UCSD-AML1 (cell line): Measurements from ENCODE around the gene PCDHGA8.
A peak's percentile ranks its signal among the peaks of the same experiment; 100 is the strongest.
"Not testable (repeated sequence)": the region's sequence is repeated elsewhere in the genome, so short reads cannot be mapped to it uniquely, and the experiment has no call there.

Experiments
- DNase-seq: peaks from one replicate; lab custom pipeline; 2025; ENCODE audit not compliant: unreplicated experiment; lab: John Stamatoyannopoulos, UW

Gene PCDHGA8

DNA sequence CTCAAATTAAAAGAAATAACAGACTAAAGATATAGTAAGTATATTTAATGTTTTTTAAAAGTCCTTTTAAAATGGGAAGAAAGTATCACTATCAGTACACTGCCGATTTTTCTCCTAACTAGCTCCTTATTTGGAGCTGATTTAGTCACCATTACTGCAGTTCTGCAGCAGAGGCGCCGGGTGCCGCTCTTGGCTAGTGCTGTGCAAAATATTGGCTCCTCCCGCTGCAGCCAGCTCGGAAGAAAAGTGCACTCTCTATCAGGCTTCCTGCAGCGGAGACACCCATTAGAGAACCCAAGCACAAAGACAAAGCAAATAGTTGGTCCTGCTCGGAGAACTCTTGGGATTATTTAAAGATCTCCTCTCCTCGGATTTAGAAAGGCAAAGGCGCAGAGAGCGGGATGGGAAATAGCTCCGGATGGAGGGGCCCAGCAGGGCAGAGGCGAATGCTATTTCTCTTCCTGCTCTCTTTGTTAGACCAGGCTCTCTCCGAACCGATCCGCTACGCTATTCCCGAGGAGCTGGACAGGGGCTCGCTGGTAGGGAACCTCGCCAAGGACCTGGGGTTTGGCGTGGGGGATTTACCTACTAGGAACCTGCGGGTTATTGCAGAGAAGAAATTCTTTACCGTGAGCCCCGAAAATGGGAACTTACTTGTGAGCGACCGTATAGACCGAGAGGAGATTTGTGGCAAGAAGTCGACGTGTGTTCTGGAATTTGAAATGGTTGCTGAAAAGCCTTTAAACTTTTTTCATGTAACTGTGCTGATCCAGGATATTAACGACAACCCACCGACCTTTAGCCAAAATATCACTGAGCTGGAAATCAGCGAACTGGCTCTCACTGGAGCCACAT lies 22.2 kb upstream of the PCDHGA8 start, which contains the start of gene PCDHGB3:
PCDHGB3 (plus strand) TSS at position 249 of the 855 bp plus-strand sequence; CDS start at position 402, 153 bp downstream.
- DNase-seq = peak; percentile 30

DNA sequence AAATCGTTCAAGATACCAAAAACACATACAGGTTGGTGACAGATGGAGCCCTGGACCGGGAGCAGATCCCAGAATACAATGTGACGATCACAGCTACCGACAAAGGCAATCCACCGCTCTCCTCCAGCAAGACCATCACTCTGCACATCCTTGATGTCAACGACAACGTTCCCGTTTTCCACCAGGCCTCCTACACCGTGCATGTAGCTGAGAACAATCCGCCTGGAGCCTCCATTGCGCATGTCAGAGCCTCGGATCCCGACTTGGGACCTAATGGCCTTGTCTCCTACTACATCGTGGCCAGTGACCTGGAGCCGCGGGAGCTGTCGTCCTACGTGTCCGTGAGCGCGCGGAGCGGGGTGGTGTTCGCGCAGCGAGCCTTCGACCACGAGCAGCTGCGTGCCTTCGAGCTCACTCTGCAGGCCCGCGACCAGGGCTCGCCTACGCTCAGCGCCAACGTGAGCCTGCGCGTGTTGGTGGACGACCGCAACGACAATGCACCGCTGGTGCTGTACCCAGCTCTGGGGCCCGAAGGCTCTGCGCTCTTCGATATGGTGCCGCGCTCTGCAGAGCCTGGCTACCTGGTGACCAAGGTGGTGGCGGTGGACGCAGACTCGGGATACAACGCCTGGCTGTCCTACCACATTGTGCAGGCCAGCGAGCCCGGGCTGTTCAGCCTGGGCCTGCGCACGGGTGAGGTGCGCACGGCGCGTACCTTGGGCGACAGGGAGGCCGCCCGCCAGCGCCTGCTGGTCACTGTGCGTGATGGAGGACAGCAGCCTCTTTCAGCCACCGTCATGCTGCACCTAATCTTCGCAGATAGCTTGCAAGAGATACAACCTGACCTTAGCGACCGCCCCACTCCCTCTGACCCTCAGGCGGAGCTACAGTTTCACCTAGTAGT lies 20.6 kb upstream of the PCDHGA8 start:
- DNase-seq = no peak

DNA sequence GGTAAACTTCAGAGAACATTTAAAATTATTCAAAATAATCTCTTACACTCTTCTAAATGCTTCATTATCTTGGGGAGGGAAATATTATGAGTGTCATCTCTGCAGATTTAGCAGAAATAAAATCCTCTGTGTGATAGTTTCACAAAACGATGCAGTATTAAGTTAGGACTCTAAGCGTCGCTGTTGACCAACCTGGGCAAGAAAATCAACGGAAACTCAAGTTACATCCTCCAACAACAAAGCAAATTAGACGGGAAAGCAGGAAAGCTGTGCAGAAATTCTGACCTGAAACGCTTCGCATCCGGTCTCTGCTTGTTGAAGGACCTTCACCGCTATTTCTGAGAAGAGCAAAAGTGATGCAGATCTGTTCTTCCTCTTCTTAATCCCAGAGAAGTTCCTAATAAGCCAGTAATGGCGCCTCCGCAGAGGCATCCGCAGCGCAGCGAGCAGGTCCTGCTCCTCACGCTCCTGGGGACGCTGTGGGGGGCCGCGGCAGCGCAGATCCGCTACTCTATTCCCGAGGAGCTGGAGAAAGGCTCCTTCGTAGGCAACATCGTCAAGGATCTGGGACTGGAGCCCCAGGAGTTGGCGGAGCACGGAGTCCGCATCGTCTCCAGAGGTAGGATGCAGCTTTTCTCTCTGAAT lies 18.6 kb upstream of the PCDHGA8 start, which contains the start of gene PCDHGA6:
PCDHGA6 (plus strand) TSS at position 219 of the 645 bp plus-strand sequence; CDS start at position 412, 193 bp downstream.
- no peak for DNase-seq

DNA sequence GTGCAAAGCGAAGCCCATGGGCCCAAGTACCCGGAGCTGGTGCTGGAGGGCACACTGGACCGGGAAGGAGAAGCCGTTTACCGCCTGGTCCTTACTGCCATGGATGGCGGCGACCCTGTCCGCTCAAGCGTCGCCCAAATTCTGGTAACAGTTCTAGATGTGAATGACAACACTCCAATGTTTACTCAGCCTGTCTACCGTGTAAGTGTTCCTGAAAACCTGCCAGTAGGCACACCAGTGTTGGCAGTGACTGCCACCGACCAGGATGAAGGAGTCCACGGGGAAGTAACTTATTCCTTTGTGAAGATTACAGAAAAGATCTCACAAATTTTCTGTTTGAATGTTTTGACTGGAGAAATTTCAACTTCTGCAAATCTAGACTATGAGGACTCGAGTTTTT lies 17.8 kb upstream of the PCDHGA8 start:
- DNase-seq = no peak

DNA sequence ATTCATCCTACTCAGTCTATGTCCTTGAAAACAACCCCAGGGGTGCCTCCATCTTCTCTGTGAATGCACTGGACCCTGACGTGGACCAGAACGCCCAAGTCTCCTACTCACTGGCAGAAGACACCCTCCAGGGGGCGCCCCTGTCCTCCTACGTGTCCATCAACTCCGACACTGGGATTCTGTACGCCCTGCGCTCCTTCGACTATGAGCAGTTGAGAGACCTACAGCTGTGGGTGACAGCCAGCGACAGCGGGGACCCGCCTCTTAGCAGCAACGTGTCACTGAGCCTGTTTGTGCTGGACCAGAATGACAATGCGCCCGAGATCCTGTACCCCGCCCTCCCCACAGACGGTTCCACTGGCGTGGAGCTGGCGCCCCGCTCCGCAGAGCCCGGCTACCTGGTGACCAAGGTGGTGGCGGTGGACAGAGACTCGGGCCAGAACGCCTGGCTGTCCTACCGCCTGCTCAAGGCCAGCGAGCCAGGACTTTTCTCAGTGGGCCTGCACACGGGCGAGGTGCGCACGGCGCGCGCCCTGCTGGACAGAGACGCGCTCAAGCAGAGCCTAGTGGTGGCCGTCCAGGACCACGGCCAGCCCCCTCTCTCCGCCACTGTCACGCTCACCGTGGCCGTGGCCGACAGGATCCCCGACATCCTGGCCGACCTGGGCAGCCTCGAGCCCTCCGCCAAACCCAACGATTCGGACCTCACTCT lies 16.8 kb upstream of the PCDHGA8 start:
- not testable (repeated sequence) for DNase-seq

DNA sequence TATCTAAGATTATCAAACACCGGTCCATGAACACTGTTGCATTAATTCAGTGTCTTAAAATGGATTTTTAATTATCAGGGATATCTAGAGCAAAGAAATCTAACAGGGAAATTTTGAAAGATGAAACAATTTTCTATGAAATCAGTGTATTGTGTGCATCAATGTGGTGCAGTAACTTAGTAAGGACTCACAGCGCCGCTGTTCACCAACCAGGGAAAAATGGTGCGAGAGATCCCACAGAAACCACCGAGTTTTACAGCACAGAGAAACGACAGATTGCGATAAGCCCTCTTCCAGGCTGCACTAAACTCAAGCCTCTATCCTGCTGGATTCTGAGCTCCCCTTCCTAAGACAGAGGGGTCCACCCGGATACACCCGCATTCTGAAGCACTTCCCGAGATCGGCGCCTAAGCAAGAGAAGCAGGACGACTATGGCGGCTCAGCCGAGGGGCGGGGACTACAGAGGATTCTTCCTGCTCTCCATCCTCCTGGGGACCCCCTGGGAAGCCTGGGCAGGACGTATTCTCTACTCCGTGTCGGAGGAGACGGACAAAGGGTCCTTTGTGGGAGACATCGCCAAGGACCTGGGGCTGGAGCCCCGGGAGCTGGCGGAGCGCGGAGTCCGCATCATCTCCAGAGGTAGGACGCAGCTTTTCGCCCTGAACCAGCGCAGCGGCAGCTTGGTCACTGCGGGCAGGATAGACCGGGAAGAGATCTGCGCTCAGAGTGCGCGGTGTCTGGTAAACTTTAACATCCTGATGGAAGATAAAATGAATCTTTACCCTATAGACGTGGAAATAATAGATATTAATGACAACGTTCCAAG lies 9.8 kb upstream of the PCDHGA8 start, which contains the start of gene PCDHGA7:
PCDHGA7 (plus strand) TSS at position 274 of the 826 bp plus-strand sequence; CDS start at position 432, 158 bp downstream.
- DNase-seq = no peak

DNA sequence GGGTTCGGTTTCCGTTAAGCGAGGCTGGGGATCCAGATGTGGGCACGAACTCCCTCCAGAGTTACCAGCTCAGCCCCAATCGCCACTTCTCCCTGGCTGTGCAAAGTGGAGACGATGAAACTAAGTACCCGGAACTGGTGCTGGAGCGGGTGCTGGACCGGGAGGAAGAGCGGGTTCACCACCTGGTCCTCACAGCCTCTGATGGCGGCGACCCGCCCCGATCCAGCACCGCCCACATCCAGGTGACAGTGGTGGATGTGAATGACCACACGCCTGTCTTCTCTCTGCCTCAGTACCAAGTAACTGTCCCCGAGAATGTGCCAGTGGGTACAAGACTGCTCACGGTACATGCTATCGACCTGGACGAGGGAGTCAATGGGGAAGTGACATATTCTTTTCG lies 9.1 kb upstream of the PCDHGA8 start:
- no peak for DNase-seq

DNA sequence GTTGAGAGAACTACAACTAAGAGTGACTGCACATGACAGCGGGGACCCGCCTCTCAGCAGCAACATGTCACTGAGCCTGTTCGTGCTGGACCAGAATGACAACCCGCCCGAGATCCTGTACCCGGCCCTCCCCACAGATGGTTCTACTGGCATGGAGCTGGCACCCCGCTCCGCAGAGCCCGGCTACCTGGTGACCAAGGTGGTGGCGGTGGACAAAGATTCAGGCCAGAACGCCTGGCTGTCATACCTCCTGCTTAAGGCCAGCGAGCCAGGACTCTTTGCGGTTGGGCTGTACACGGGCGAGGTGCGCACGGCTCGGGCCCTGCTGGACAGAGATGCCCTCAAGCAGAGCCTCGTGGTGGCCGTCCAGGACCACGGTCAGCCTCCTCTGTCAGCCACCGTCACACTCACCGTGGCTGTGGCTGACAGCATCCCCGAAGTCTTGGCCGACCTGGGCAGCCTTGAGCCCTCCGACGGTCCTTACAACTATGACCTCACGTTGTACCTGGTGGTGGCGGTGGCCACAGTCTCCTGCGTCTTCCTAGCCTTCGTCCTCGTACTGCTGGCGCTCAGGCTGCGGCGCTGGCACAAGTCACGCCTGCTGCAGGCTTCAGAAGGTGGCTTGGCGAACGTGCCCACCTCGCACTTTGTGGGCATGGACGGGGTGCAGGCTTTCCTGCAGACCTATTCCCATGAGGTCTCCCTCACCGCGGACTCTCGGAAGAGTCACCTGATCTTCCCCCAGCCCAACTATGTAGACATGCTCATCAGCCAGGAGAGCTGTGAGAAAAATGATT lies 7.8 kb upstream of the PCDHGA8 start:
- DNase-seq = no peak

DNA sequence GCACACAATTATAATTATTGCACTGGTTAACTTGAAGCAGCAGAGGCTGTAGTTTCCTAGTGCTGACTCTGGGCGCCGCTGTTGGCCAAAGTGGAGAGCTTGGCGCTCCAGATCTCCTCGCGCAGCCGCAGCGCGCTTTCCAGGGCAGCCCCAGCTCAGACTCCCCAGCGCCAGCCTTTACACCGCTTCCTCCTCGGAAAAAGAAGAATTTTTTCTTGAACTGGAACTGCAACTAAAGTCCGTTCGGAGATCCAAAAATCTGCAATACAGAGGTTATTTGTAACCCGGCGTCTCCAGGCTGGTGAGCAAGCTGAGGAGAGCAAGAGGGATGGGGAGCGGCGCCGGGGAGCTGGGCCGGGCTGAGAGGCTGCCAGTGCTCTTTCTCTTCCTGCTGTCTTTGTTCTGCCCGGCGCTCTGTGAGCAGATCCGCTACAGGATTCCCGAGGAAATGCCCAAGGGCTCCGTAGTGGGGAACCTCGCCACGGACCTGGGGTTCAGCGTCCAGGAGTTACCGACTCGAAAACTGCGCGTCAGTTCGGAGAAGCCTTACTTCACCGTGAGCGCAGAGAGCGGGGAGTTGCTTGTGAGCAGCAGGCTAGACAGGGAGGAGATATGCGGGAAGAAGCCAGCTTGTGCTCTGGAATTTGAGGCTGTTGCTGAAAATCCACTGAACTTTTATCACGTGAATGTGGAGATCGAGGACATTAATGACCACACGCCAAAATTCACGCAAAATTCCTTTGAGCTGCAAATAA lies 4.7 kb upstream of the PCDHGA8 start, which contains the start of gene PCDHGB4:
PCDHGB4 (plus strand) TSS at position 142 of the 755 bp plus-strand sequence; CDS start at position 329, 187 bp downstream.
- DNase-seq = peak; percentile 50

DNA sequence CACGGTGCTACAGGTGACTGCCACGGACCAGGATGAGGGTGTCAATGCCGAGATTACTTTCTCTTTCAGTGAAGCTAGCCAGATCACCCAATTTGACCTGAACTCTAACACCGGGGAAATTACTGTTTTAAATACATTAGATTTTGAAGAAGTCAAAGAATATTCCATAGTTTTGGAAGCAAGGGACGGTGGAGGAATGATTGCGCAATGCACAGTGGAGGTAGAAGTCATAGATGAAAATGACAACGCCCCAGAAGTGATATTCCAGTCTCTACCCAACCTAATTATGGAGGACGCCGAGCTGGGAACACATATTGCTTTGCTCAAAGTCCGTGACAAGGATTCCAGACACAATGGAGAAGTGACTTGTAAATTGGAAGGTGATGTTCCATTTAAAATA lies 3.8 kb upstream of the PCDHGA8 start:
- DNase-seq = no peak

DNA sequence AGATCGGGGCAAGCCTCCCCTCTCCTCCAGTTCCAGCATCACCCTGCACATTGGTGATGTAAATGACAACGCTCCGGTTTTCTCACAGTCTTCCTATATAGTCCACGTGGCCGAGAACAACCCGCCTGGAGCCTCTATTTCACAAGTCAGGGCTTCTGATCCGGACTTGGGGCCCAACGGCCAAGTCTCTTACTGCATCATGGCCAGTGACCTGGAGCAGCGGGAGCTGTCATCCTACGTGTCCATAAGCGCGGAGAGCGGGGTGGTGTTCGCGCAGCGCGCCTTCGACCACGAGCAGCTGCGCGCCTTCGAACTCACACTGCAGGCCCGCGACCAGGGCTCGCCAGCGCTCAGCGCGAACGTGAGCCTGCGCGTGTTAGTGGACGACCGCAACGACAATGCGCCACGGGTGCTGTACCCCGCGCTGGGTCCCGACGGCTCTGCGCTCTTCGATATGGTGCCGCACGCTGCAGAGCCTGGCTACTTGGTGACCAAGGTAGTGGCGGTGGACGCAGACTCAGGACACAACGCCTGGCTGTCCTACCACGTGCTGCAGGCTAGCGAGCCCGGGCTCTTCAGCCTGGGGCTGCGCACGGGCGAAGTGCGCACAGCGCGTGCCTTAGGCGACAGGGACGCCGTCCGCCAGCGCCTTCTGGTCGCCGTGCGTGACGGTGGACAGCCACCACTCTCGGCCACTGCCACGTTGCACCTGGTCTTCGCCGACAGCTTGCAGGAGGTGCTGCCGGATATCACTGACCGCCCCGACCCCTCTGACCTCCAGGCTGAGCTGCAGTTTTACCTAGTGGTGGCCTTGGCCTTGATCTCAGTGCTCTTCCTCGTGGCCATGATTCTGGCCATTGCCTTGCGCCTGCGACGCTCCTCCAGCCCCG lies 3.0 kb upstream of the PCDHGA8 start:
- no peak for DNase-seq

DNA sequence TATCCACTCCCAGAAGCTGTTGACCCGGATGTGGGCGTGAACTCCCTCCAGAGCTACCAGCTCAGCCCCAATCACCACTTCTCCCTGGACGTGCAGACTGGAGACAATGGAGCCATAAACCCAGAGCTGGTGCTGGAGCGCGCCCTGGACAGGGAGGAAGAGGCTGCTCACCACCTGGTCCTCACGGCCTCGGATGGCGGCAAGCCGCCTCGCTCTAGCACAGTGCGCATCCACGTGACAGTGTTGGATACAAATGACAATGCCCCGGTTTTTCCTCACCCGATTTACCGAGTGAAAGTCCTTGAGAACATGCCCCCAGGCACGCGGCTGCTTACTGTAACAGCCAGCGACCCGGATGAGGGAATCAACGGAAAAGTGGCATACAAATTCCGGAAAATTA lies 834 bp downstream of the PCDHGA8 start:
- DNase-seq = no peak

DNA sequence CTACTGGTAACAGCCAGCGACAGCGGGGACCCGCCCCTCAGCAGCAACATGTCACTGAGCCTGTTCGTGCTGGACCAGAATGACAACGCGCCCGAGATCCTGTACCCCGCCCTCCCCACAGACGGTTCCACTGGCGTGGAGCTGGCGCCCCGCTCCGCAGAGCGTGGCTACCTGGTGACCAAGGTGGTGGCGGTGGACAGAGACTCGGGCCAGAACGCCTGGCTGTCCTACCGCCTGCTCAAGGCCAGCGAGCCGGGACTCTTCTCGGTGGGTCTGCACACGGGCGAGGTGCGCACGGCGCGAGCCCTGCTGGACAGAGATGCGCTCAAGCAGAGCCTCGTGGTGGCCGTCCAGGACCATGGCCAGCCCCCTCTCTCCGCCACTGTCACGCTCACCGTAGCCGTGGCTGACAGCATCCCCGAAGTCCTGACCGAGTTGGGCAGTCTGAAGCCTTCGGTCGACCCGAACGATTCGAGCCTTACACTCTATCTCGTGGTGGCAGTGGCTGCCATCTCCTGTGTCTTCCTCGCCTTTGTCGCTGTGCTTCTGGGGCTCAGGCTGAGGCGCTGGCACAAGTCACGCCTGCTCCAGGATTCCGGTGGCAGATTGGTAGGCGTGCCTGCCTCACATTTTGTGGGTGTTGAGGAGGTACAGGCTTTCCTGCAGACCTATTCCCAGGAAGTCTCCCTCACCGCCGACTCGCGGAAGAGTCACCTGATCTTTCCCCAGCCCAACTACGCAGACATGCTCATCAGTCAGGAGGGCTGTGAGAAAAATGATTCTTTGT lies 2.2 kb downstream of the PCDHGA8 start:
- not testable (repeated sequence) for DNase-seq

DNA sequence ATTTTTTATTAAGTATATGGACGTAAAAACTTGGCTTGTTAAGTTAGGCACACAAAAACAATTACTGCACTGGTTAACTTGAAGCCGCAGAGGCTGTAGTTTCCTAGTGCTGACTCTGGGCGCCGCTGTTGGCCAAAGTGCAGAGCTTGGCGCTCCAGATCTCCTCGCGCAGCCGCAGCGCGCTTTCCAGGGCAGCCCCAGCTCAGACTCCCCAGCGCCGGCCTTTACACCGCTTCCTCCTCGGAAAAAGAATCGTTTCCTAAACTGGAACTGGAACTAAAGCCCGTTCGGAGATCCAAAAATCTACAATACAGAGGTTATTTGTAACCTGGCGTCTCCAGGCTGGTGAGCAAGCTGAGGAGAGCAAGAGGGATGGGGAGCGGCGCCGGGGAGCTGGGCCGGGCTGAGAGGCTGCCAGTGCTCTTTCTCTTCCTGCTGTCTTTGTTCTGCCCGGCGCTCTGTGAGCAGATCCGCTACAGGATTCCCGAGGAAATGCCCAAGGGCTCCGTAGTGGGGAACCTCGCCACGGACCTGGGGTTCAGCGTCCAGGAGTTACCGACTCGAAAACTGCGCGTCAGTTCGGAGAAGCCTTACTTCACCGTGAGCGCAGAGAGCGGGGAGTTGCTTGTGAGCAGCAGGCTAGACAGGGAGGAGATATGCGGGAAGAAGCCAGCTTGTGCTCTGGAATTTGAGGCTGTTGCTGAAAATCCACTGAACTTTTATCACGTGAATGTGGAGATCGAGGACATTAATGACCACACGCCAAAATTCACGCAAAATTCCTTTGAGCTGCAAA lies 5.5 kb downstream of the PCDHGA8 start, which contains the start of gene PCDHGB5:
PCDHGB5 (plus strand) TSS at position 192 of the 796 bp plus-strand sequence; CDS start at position 373, 181 bp downstream.
- not testable (repeated sequence) for DNase-seq

DNA sequence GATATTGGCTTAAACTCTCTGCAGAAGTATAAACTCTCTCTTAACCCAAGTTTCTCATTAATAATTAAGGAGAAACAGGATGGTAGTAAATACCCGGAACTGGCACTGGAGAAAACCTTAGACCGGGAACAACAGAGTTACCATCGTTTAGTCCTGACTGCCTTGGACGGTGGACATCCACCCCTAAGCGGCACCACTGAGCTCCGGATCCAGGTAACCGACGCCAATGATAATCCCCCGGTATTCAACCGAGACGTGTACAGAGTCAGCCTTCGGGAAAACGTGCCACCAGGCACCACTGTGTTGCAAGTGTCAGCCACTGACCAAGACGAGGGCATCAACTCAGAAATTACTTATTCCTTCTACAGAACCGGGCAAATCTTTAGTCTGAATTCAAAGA lies 6.2 kb downstream of the PCDHGA8 start:
- DNase-seq = no peak
